IMR-90 (cell line): Measurements from ENCODE around the gene CUL1. TPM values are rescaled to one million over a fixed set of nuclear protein-coding genes. Genes with fewer than 3 reads are reported as not detected.

Source experiments
- ATAC-seq: fragments of 200-7000 bp; cut with Tn5 transposase; 2 replicates; pipeline ENCODE4 v1.9.1; 2020; ENCODE audit warnings: low read depth, mild to moderate bottlenecking, moderate library complexity
- BruUV-seq: library from RNA; stranded (reverse); fragments of 400-500 nt; replicated peaks from 2 replicates; lab custom pipeline; 2021; lab: Mats Ljungman, UMichigan
- CTCF ChIA-PET: fragments of 300-600 bp; formaldehyde crosslinking; extraction: SDS; loops from one replicate; lab custom pipeline; 2021; ENCODE audit warnings: antibody characterized with exemption; lab: Yijun Ruan, JAX
- POLR2A ChIA-PET: fragments of 300-600 bp; sonication (Branson Sonifier 250); formaldehyde crosslinking; loops from one replicate; lab custom pipeline; 2022; ENCODE audit warnings: antibody characterized with exemption; ENCODE audit not compliant: unreplicated experiment; lab: Charles Lee
- DNase-seq: peaks from one replicate; pipeline ENCODE4 v3.0.0; 2013
- H2AFZ ChIP-seq: replicated peaks from 2 replicates; pipeline ENCODE3; 2013; ENCODE audit warnings: low read length, mild to moderate bottlenecking; ENCODE audit not compliant: poor library complexity
- H2AK5ac ChIP-seq: 2 replicates; pipeline ENCODE4 v1.6.1; 2013; ENCODE audit warnings: low read depth, low read length, inconsistent platforms
- H2AK9ac ChIP-seq: replicated peaks from 2 replicates; pipeline ENCODE3; 2013; ENCODE audit warnings: mild to moderate bottlenecking, low read depth, low read length, moderate library complexity; ENCODE audit not compliant: poor library complexity
- H2BK120ac ChIP-seq: 2 replicates; pipeline ENCODE4 v1.6.1; 2013; ENCODE audit warnings: low read depth, low read length, inconsistent platforms
- H2BK15ac ChIP-seq: 3 replicates; pipeline ENCODE4 v1.6.1; 2013; ENCODE audit warnings: low read depth, low read length, inconsistent platforms
- H2BK20ac ChIP-seq: 2 replicates; pipeline ENCODE4 v1.6.1; 2013; ENCODE audit warnings: low read depth, mild to moderate bottlenecking, inconsistent platforms, low read length, moderate library complexity
- H2BK5ac ChIP-seq: 2 replicates; pipeline ENCODE4 v1.6.1; 2013; ENCODE audit warnings: mild to moderate bottlenecking, low read depth, low read length, inconsistent platforms; ENCODE audit not compliant: poor library complexity, severe bottlenecking
- H3K14ac ChIP-seq: replicated peaks from 2 replicates; pipeline ENCODE4 v1.6.1; 2013; ENCODE audit warnings: low read depth, low read length, inconsistent platforms
- H3K18ac ChIP-seq: 2 replicates; pipeline ENCODE4 v1.6.1; 2013; ENCODE audit warnings: low read depth, low read length, control low read depth
- H3K23ac ChIP-seq: 2 replicates; pipeline ENCODE4 v1.6.1; 2013; ENCODE audit warnings: low read depth, low read length, inconsistent platforms
- H3K27ac ChIP-seq: 2 replicates; pipeline ENCODE4 v1.5.1; 2013; ENCODE audit warnings: mild to moderate bottlenecking, control low read depth, low read length; ENCODE audit not compliant: insufficient read depth
- H3K27me3 ChIP-seq: 2 replicates; pipeline ENCODE4 v1.6.1; 2013; ENCODE audit warnings: low read length; ENCODE audit not compliant: control insufficient read depth, insufficient read depth
- H3K36me3 ChIP-seq: 2 replicates; pipeline ENCODE4 v1.6.1; 2013; ENCODE audit warnings: low read length, mixed read lengths; ENCODE audit not compliant: control insufficient read depth, insufficient read depth
- H3K4ac ChIP-seq: 2 replicates; pipeline ENCODE4 v1.6.1; 2013; ENCODE audit warnings: low read depth, low read length, inconsistent platforms
- H3K4me1 ChIP-seq: 2 replicates; pipeline ENCODE4 v1.6.1; 2013; ENCODE audit warnings: low read length, mixed read lengths; ENCODE audit not compliant: control insufficient read depth, insufficient read depth
- H3K4me2 ChIP-seq: 2 replicates; pipeline ENCODE4 v1.6.1; 2013; ENCODE audit warnings: low read depth, mild to moderate bottlenecking, control low read depth, low read length, moderate library complexity
- H3K4me3 ChIP-seq: 2 replicates; pipeline ENCODE4 v1.5.1; 2013; ENCODE audit warnings: low read depth, mild to moderate bottlenecking, control low read depth, low read length, moderate library complexity; ENCODE audit not compliant: insufficient read depth
- H3K56ac ChIP-seq: 2 replicates; pipeline ENCODE4 v1.6.1; 2013; ENCODE audit warnings: low read length, inconsistent platforms; ENCODE audit not compliant: insufficient read depth; ENCODE audit errors: extremely low read depth
- H3K79me1 ChIP-seq, 2 experiments: 2 replicates each; pipeline ENCODE4 v1.6.1; 2013; ENCODE audit warnings: low read length in 2 of 2, inconsistent platforms in 1 of 2, low read depth in 1 of 2
- H3K9ac ChIP-seq: 2 replicates; pipeline ENCODE4 v1.6.1; 2013; ENCODE audit warnings: low read depth, low read length, control low read depth
- H3K9me1 ChIP-seq: 2 replicates; pipeline ENCODE4 v1.6.1; 2013; ENCODE audit warnings: low read length, inconsistent platforms; ENCODE audit not compliant: insufficient read depth
- H3K9me3 ChIP-seq: 2 replicates; pipeline ENCODE4 v1.6.1; 2013; ENCODE audit warnings: low read length; ENCODE audit not compliant: control insufficient read depth, insufficient read depth
- H4K20me1 ChIP-seq: 2 replicates; pipeline ENCODE4 v1.6.1; 2013; ENCODE audit warnings: low read length, inconsistent platforms; ENCODE audit not compliant: insufficient read depth
- H4K5ac ChIP-seq: 2 replicates; pipeline ENCODE4 v1.6.1; 2013; ENCODE audit warnings: mild to moderate bottlenecking, low read depth, low read length, control low read depth
- H4K8ac ChIP-seq, 2 experiments: 2 replicates each; pipeline ENCODE4 v1.6.1; 2013; ENCODE audit warnings: low read depth in 2 of 2, low read length in 2 of 2, control low read depth in 1 of 2, inconsistent platforms in 1 of 2
- H4K91ac ChIP-seq: 2 replicates; pipeline ENCODE4 v1.6.1; 2013; ENCODE audit warnings: low read depth, low read length, inconsistent platforms; ENCODE audit not compliant: insufficient read depth
- BHLHE40 ChIP-seq: fragments of 150-350 bp; IDR thresholded peaks from 2 replicates; pipeline ENCODE4 v1.6.1; 2016; ENCODE audit warnings: mild to moderate bottlenecking, low read depth, low read length
- CEBPB ChIP-seq: IDR thresholded peaks from 2 replicates; pipeline ENCODE4 v1.6.1; 2012; ENCODE audit warnings: low read depth, low read length, improper control_type of control experiment
- CHD1 ChIP-seq: IDR thresholded peaks from 2 replicates; pipeline ENCODE4 v1.6.1; 2012; ENCODE audit warnings: low read depth, low read length, improper control_type of control experiment
- MAFK ChIP-seq: IDR thresholded peaks from 2 replicates; pipeline ENCODE4 v1.6.1; 2012; ENCODE audit warnings: low read depth, low read length, improper control_type of control experiment
- MAZ ChIP-seq: IDR thresholded peaks from 2 replicates; pipeline ENCODE4 v1.6.1; 2012; ENCODE audit warnings: low read depth, mild to moderate bottlenecking, low read length, improper control_type of control experiment, moderate library complexity, borderline replicate concordance
- MXI1 ChIP-seq: IDR thresholded peaks from 2 replicates; pipeline ENCODE4 v1.6.1; 2012; ENCODE audit warnings: low read depth, mild to moderate bottlenecking, low read length, moderate library complexity, borderline replicate concordance
- NFE2L2 ChIP-seq: fragments of 150-350 bp; IDR thresholded peaks from 2 replicates; pipeline ENCODE4 v1.6.1; 2016; ENCODE audit warnings: low read depth, mild to moderate bottlenecking, low read length
- POLR2A ChIP-seq: IDR thresholded peaks from 2 replicates; pipeline ENCODE4 v1.6.1; 2012; ENCODE audit warnings: mild to moderate bottlenecking, low read depth, low read length
- RAD21 ChIP-seq: IDR thresholded peaks from 2 replicates; pipeline ENCODE4 v1.6.1; 2012; ENCODE audit warnings: low read length, improper control_type of control experiment
- RCOR1 ChIP-seq: IDR thresholded peaks from 2 replicates; pipeline ENCODE4 v1.6.1; 2012; ENCODE audit warnings: mild to moderate bottlenecking, low read length, improper control_type of control experiment; ENCODE audit not compliant: insufficient replicate concordance
- RFX5 ChIP-seq: IDR thresholded peaks from 2 replicates; pipeline ENCODE4 v1.8.0; 2012; ENCODE audit warnings: low read depth, mild to moderate bottlenecking, low read length, moderate library complexity
- SMC3 ChIP-seq: fragments of 150-350 bp; IDR thresholded peaks from 2 replicates; pipeline ENCODE4 v1.6.1; 2016; ENCODE audit warnings: low read depth, mild to moderate bottlenecking, antibody characterized with exemption, low read length, moderate library complexity
- WGBS, 2 experiments: methylation state at CpG; one replicate each; pipeline versions ENCODE4 v1.1.5 to v1.1.7; 2013; ENCODE audit warnings: missing lambda C conversion rate in 2 of 2; ENCODE audit not compliant: insufficient read length in 1 of 2; ENCODE audit errors: extremely low coverage in 2 of 2; 5-methylcytosine and 5-hydroxymethylcytosine counted together
- dilution Hi-C: fragments of 300-500 bp; cut with HindIII; formaldehyde crosslinking; loops from one replicate; pipeline ENCODE4 v1.14.3; 2018; ENCODE audit warnings: low sequenced_read_pairs; ENCODE audit not compliant: unreplicated experiment
- in situ Hi-C: fragments of 300-500 bp; cut with MboI; formaldehyde crosslinking; loops from 3 replicates; pipeline ENCODE4 v1.14.3; 2019; ENCODE audit warnings: low sequenced_read_pairs, inconsistent platforms, mixed read lengths
- intact Hi-C: fragments of 100-400 bp; cut with micrococcal nuclease; formaldehyde crosslinking; loops from 2 replicates; pipeline ENCODE4 v1.10.0; 2022
- polyA plus RNA-seq, 3 experiments: library from polyadenylated mRNA; depleted of rRNA; stranded (reverse); fragments of >200 nt; gene quantifications; 2 replicates each; pipeline ENCODE4 v1.2.3, GENCODE V29; 2012; ENCODE audit warnings: low replicate concordance in 1 of 3
- total RNA-seq: library from RNA; depleted of rRNA; stranded (reverse); fragments of >200 nt; gene quantifications from 2 replicates; pipeline ENCODE4 v1.2.3, GENCODE V29; 2012
- TF ChIP-seq, protein P1 (sequence below): conservative IDR thresholded peaks from 2 replicates; pipeline ENCODE4 v1.5.1; 2012; ENCODE audit warnings: mild to moderate bottlenecking, low read depth, low read length, improper control_type of control experiment
- TF ChIP-seq, protein P2 (sequence below): fragments of 150-350 bp; IDR thresholded peaks from 2 replicates; pipeline ENCODE4 v1.6.1; 2016; ENCODE audit warnings: low read depth, mild to moderate bottlenecking, low read length, moderate library complexity, borderline replicate concordance

Gene CUL1
- total and polyA plus RNA-seq, 2 of the 4 experiments (the other 2 are of a cell fraction): 44.0 to 46.2 TPM

DNA sequence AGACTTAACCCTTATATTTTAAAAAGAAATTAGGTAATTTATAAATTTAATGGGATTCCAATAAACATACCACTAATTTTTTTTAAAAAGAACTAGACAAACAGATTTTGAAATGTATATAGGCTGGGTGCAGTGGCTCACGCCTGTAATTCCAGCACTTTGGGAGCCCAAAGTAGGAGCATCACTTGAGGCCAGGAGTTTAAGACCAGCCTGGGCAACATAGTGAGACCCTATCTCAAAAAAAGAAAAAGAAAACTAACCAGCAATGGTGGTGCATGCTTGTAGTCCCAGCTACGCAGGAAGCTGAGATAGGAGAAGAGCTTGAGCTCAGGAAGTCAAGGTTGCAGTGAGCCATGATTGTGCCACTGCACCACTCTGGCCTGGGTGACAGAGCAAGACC lies 122.7 kb downstream of the CUL1 start:
- in situ Hi-C loops: no loop called here
- Histone ChIP-seq H4K8ac (no peak overlapping the region), H3K4me2 (no peak overlapping the region), H3K27ac (no peak overlapping the region), H3K9me3 (no peaks in the 10 kb centered on the region), H3K9me1 (peaks cover 12% of the 10 kb centered on the region), H2BK5ac (no peak overlapping the region), H3K4me1 (peaks cover 4% of the 10 kb centered on the region), H3K23ac (peak overlapping the region; percentile 59; the same call in 1 of the 2 replicates), H3K79me1 (peaks cover 11 to 15% of the 10 kb centered on the region in 2 experiments), H3K9ac (no peak overlapping the region), H2AK5ac (no peak overlapping the region), H2AK9ac (no peak overlapping the region), H2AFZ (no peak overlapping the region), H2BK20ac (no peak overlapping the region), H4K91ac (no peak overlapping the region), H3K18ac (no peak overlapping the region), H3K4ac (no peak overlapping the region; the same call in 1 of the 2 replicates), H3K27me3 (no peaks in the 10 kb centered on the region), H3K4me3 (no peak overlapping the region), H3K56ac (no peak overlapping the region), H2BK120ac (no peak overlapping the region), H2BK15ac (no peak overlapping the region), H4K20me1 (no peaks in the 10 kb centered on the region), H4K5ac (no peak overlapping the region), H3K36me3 (peaks cover 7% of the 10 kb centered on the region), H3K14ac (no peak overlapping the region)
- ATAC-seq: no peak
- CTCF ChIA-PET: interaction anchor here (0.9 kb wide), 1 partner anchor 64 kb away, joined by 3 read pairs; no protein-coding TSS in a partner anchor
- no CpG with 5 or more reads among the region's 2 CpGs for WGBS, 2 experiments
- DNase-seq: no peak
- intact Hi-C loops: loop anchor here (5.0 kb wide), 1 partner anchor 121 kb away; no protein-coding TSS in a partner anchor
- TF ChIP-seq SMC3: no peak
- TF ChIP-seq POLR2A: no peak
- TF ChIP-seq RAD21: no peak
- no peak for TF ChIP-seq NFE2L2
- no peak for TF ChIP-seq MXI1
- no peak for TF ChIP-seq MAZ
- TF ChIP-seq CHD1: no peak
- TF ChIP-seq MAFK: no peak
- TF ChIP-seq RCOR1: no peak
- no peak for TF ChIP-seq RFX5
- TF ChIP-seq CEBPB: no peak
- TF ChIP-seq, protein P1, sequence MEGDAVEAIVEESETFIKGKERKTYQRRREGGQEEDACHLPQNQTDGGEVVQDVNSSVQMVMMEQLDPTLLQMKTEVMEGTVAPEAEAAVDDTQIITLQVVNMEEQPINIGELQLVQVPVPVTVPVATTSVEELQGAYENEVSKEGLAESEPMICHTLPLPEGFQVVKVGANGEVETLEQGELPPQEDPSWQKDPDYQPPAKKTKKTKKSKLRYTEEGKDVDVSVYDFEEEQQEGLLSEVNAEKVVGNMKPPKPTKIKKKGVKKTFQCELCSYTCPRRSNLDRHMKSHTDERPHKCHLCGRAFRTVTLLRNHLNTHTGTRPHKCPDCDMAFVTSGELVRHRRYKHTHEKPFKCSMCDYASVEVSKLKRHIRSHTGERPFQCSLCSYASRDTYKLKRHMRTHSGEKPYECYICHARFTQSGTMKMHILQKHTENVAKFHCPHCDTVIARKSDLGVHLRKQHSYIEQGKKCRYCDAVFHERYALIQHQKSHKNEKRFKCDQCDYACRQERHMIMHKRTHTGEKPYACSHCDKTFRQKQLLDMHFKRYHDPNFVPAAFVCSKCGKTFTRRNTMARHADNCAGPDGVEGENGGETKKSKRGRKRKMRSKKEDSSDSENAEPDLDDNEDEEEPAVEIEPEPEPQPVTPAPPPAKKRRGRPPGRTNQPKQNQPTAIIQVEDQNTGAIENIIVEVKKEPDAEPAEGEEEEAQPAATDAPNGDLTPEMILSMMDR: no peak
- TF ChIP-seq, protein P2, sequence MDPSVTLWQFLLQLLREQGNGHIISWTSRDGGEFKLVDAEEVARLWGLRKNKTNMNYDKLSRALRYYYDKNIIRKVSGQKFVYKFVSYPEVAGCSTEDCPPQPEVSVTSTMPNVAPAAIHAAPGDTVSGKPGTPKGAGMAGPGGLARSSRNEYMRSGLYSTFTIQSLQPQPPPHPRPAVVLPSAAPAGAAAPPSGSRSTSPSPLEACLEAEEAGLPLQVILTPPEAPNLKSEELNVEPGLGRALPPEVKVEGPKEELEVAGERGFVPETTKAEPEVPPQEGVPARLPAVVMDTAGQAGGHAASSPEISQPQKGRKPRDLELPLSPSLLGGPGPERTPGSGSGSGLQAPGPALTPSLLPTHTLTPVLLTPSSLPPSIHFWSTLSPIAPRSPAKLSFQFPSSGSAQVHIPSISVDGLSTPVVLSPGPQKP: no peak
- no peak for TF ChIP-seq BHLHE40
- dilution Hi-C loops: no loop called here
- BruUV-seq: no TSS peak
- POLR2A ChIA-PET: interaction anchor here (0.6 kb wide), 1 partner anchor 123 kb away, joined by 13 read pairs; the partner anchor contains the start of gene CUL1
